Activated T-cell treated with anti-CD3 and anti-CD28 coated beads for 48 hours (primary cell): ENCODE results near the gene SIK3.
"Not testable (repeated sequence)": the region's sequence is repeated elsewhere in the genome, so short reads cannot be mapped to it uniquely, and the experiment has no call there.

ENCODE experiments used
- DNase-seq: peaks from one replicate; pipeline ENCODE4 v3.0.0-alpha.2; 2020; ENCODE audit warnings: low read depth

Gene SIK3

GRCh38 chr11:117045956-117046355 is 52.3 kb downstream of the SIK3 start:
- no peak for DNase-seq

- DNase-seq = no peak
These were observed 53.0 kb downstream of the SIK3 start for GRCh38 chr11:117045196-117045595.

GRCh38 chr11:117044287-117045035 is 53.8 kb downstream of the SIK3 start:
- no peak for DNase-seq

- no peak for DNase-seq
These were observed 55.5 kb downstream of the SIK3 start for GRCh38 chr11:117042689-117043088.

- no peak for DNase-seq
These were observed 58.3 kb downstream of the SIK3 start for GRCh38 chr11:117039900-117040299.

- DNase-seq = no peak
These were observed 59.0 kb downstream of the SIK3 start for GRCh38 chr11:117039270-117039669.

- DNase-seq = no peak
These were observed 60.3 kb downstream of the SIK3 start for GRCh38 chr11:117037975-117038350.

- DNase-seq = no peak
These were observed 60.8 kb downstream of the SIK3 start for GRCh38 chr11:117037279-117037974.

- DNase-seq = no peak
These were observed 63.3 kb downstream of the SIK3 start for GRCh38 chr11:117034901-117035300.

- no peak for DNase-seq
These were observed 71.5 kb downstream of the SIK3 start for GRCh38 chr11:117026593-117027330.

GRCh38 chr11:117023707-117024106 is 74.5 kb downstream of the SIK3 start:
- not testable (repeated sequence) for DNase-seq

GRCh38 chr11:117023178-117023577 is 75.0 kb downstream of the SIK3 start:
- no peak for DNase-seq

- DNase-seq = no peak
These were observed 75.7 kb downstream of the SIK3 start for GRCh38 chr11:117022526-117022925.

GRCh38 chr11:117020869-117021564 is 77.2 kb downstream of the SIK3 start:
- DNase-seq = no peak

- DNase-seq = no peak
These were observed 77.9 kb downstream of the SIK3 start for GRCh38 chr11:117020287-117020686.

GRCh38 chr11:117019871-117020270 is 78.4 kb downstream of the SIK3 start:
- no peak for DNase-seq

- DNase-seq = no peak
These were observed 80.8 kb downstream of the SIK3 start for GRCh38 chr11:117017456-117017855.

- DNase-seq = no peak
These were observed 81.5 kb downstream of the SIK3 start for GRCh38 chr11:117016747-117017146.

GRCh38 chr11:117016246-117016645 is 82.0 kb downstream of the SIK3 start:
- DNase-seq = no peak

- DNase-seq = no peak
These were observed 86.7 kb downstream of the SIK3 start for GRCh38 chr11:117011541-117011898.

- no peak for DNase-seq
These were observed 87.3 kb downstream of the SIK3 start for GRCh38 chr11:117010808-117011540.
